ENCODE results near the gene RFT1.

RFT1 gene

DNA sequence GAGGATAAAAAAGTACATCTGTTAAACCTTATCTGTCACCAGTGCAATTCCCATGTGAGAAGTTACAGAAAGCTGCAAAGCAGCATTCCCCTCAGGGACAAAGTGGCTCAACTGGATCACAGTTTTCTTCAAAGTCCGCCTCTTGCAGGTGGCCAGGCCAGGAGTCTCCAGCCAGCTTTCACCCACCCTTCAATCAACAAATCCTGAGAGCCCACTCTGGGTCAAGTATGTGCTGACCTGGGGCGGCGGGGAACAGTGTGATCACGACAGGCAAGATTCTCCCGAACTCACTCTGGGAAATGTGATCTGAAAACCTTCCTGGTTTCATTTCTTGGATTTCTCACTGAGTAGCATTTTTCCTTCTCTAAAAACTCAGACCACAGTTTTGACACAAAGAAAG lies 39.2 kb downstream of the RFT1 start:
- DNase-seq (ENCODE audit: low read depth in 2 of 2), result no peak

DNA sequence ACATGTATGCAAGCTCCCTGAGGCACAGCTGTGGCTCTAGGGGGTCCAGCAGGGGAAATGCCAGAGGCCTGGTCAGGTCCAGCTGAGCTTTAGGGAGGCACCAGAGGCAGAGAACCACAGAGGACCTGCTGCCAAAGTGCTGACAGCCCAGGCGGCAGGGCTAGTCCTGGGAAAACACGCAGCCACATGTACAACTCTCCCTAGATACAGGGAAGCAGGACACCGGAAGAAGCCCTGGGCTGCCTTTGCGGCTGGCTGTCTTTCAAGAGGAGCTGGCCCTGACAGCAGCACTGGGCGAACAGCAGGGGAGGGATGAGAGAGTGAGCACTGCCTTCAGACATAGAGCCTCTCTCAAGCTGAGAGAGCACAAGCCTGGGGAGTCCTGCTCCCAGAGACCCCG lies 40.7 kb downstream of the RFT1 start:
- DNase-seq (ENCODE audit: low read depth in 2 of 2), result no peak

DNA sequence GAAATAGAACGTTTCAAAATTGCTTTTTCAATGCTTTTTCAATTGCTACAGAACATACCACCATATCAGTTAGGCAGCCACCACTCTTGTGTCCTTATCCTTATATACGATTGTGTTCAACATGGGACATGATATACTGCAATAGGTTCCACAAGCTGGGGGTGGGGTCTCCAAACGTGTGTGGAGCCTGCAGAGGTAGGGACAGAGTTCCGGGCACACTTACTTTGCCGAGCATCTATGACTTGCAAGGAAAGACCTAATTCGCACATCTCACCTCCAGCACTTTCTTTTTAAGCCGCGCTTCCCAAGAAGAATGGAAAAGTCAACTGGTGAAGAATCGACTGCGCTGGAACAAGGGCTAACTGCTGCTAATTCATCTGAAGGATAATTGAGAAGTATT lies 44.8 kb downstream of the RFT1 start:
- no peak for DNase-seq (ENCODE audit: low read depth in 2 of 2)

DNA sequence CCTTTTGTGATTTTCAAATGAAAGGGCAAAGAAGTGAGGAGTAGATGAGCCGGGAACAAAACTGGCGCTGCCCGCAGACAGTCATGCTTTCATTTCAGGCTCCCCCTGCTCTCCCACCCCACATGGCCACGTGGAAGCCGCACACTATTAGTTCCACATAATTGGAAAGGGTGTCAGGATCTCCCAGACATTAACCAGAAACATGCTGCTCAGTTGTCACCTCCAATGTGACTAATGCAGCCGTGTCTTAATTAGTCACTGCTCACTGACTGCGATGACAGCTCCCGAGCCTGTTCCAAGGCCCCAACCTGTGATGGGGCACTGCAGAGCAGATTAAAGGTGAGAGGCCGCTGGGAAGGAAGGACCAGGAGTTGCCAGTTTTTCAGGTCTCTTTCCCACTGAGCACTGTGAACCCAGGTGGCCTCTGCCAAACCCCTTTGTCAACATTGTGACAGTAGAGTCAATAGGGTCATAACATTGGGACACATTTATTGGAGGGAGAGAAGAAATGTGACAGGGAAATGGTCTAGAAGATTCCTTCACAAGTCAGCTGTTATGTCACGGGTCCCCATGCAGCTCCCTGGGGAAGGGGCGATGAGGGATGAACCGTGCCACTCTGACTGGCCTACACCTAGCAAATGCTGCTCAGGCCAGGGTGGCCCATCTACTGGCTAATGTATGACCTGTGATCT lies 45.8 kb downstream of the RFT1 start:
- no peak for DNase-seq (ENCODE audit: low read depth in 2 of 2)

DNA sequence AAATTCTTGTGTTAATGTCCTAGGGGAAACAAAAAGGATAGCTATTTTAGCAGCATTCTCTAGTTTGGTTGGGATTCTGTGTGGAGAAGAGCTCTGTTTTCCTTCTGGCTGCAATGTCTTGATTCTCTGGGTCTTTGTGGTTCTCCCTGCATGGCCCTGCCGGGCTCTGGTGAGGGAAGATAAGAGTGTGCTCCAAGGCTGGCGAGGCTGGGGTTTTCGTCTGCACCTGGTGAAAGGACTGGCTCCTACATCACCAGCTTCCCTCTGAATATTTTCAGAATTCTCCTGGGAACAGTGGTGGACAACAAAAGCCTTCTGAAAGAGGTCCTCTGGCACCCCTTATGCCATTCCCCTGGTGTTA lies 46.3 kb downstream of the RFT1 start:
- no peak for DNase-seq (ENCODE audit: low read depth in 2 of 2)

DNA sequence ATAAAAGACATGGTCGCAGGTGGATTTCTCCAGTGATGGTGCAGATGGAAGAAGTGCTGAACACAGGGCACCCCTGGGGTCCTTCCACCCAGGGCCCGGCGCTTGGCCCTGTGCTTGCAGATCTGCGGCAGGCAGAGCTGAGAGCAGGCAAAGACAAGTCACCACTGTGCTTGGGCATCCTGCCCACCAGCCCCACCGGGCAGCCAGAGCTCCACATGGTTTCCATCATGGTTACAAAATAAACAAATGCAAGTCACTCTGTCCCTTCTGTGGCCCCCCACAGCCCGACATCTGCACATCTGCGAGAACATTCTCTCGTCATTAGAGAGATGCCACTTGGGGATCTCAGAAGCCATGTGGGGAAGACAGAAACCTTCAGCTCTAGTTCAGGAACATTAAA lies 46.7 kb downstream of the RFT1 start:
- no peak for DNase-seq (ENCODE audit: low read depth in 2 of 2)

DNA sequence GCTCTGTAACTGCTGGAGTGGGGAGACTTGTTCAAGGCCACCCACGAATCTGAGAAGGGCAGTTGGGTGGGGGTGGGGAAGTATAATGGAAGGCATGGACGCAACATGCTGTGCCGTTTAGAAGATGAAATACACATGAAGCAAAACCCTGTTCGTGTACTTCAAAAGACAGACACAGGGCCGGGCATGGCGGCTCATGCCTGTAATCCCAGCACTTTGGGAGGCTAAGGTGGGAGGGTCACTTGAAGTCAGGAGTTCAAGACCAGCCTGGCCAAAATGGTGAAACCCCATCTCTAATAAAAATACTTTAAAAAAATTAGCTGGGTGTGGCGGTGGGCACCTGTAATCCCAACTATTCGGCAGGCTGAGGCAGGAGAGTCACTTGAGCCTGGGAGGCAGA lies 47.5 kb downstream of the RFT1 start:
- no peak for DNase-seq (ENCODE audit: low read depth in 2 of 2)

DNA sequence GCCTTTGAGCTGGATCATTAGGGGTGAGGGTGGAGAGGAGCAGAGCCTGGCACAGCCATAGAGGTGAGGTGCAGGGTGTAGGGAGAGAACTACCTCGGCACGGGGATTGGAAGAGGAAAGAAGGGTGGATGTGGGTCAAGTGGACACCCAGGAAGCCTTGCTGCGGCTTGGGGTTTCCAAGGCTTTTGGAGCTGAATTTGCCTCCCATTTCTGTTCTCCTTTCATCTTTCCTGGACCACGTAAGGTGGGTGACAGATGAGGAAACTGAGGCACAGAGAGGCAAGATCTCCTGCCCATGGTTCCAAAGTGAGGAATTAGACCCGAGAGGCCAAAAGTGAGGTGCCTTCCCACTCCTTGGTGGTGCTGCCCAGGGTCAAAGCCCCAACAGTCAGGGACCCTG lies 48.9 kb downstream of the RFT1 start:
- DNase-seq (ENCODE audit: low read depth in 2 of 2), result no peak

DNA sequence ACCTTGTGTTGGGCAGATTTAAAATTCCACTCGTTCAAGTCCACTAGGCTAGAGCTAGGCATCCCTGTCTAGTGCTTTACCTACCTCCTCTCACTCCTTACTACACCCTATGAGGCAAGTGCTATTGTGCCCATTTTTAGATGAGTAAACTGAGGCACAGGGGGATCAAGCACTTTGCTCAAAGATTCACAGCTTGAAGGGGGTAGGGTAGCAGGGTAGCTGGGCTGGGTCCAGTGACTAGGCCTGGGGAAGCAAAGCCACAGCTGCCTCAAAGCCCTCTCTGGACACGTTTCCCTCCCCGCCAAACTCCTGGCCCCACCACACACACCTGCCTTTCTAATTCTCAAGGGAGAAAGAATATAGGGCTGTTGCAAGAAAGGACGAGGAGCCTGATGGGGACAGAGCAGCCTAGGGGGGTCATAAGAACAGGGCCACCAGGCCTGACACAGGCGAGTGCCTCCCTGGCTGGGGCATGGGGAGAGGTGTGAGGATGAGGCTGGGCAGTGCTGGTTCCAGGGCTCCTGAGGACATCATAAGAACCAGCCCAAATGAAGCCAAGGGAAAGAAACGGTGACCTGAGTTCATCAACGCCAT lies 49.5 kb downstream of the RFT1 start:
- no peak for DNase-seq (ENCODE audit: low read depth in 2 of 2)

DNA sequence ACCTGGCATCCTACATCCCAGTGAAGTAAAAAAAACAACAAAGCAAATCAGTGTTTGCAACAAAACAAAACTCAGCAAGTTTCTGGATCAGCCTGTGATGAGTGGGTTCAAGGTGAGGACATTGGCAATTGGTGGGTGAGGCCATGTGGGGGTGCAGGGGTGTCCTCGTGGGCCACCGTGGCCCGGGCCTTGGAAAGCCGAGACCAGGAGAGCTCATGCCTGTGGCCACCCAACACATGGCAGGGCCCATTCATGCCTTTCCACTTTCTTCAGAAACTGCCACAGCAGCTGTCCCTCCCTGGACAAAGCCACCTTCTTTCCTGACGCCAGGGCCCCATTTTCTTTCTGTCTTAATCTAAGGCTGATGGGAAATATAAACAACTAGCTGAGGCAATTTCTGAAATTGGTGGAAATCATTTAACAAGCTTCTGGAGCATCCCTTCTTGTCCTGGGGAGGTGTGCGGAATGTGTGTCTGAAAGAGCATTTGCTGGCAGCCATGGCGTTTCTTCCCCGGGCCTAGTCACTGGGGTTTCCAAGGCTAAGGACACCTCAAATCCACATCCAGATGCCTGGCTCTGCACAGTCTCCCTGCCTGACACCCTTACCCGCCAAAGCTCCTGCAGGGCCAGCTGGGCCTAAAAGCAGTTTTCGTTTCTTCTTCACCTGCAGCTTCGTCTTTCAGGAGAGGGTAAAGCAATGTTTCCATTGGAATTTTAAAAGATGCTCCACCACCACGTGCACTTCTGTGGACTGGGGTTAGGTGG lies 50.3 kb downstream of the RFT1 start:
- no peak for DNase-seq (ENCODE audit: low read depth in 2 of 2)

DNA sequence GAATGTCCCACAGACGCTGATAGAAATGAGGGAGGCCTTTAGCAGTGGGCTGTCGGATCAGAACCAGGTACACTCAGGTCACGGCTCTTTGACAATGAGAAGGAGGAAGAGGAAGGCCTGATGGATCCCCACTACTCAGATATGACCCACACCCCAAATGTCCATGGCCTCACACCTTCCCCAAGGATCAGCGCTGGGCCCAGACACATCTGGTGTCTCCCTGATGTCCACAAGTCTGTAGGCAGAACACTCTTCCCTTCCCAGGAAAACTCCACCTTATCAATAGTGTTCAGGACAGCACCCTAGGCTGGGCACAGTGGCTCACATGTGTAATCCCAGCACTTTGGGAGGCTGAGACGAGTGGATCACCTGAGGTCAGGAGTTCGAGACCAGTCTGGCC lies 51.1 kb downstream of the RFT1 start:
- no peak for DNase-seq (ENCODE audit: low read depth in 2 of 2)

DNA sequence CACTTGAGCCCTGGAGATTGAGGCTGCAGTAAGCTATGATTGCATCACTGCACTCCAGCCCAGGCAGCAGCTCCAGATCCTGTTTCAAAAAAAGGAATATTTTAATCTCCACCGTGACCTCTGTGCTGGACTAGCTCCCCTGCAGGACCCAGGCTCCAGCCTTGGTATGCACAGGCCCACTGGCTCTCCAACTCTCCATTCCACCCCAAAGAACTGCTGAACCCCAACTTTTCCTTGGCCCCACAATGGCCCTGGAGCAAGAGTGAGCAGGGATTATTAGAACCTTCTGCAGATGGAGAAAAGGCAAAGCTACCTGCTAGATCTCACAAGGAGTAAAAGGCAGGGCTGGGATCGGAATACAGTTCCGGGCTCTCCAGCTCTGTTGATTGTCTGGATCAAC lies 51.6 kb downstream of the RFT1 start:
- DNase-seq (ENCODE audit: low read depth in 2 of 2), result no peak

DNA sequence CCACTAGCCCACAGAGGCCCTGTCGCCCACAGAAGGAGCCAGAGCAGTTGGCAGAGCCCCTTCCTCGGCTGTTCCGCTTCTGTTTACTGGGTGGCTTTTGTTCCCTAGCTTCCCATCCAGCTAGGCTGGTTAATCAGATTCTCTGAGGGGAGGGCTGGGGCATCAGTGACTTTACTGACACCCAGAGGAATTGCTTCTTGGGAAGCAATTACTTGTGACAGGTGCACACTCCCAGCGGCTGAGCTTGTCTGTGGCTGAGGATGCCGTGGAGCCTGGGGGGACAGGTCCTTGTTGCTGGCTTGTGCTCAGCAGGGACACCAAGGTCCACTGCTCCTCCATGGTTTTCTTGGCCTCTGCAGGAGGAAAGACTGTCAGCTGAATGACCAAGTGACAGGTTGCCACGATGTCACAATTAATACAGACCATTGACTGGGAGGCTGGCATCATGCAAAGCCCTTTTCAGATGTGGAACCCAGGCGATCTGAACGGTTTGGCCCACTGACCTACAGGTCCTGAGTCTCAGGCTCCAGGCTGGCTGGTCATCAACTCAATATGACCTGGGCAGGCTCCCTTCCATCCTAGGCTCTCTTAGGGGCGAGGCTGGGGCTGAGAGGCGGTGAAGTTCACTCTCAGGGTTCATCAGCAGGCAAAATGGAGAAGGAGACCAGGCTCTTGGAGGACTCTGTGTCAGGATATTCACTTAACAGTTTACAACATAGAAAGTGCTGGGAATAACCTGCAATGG lies 52.6 kb downstream of the RFT1 start:
- DNase-seq (ENCODE audit: low read depth in 2 of 2), result no peak

DNA sequence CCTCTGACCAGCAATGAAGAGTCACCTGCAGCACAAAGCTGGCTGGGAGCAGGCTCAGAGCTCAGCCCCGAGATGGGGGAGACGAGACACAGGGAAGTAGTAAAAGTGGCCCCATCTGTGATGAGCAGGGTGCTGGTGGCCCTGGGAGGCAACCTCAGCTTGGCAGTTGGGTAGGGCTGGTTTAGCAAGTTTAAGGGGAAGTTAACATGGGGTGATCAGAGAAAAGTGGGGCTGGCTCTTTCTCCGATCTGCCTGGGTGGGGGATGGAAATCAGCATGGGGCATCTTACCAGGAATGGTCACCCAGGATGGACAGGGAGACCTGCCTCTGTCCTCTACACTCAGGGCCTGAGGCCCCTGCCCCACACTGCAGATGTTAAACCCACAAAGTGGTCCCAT lies 54.5 kb downstream of the RFT1 start:
- DNase-seq (ENCODE audit: low read depth in 2 of 2), result no peak

DNA sequence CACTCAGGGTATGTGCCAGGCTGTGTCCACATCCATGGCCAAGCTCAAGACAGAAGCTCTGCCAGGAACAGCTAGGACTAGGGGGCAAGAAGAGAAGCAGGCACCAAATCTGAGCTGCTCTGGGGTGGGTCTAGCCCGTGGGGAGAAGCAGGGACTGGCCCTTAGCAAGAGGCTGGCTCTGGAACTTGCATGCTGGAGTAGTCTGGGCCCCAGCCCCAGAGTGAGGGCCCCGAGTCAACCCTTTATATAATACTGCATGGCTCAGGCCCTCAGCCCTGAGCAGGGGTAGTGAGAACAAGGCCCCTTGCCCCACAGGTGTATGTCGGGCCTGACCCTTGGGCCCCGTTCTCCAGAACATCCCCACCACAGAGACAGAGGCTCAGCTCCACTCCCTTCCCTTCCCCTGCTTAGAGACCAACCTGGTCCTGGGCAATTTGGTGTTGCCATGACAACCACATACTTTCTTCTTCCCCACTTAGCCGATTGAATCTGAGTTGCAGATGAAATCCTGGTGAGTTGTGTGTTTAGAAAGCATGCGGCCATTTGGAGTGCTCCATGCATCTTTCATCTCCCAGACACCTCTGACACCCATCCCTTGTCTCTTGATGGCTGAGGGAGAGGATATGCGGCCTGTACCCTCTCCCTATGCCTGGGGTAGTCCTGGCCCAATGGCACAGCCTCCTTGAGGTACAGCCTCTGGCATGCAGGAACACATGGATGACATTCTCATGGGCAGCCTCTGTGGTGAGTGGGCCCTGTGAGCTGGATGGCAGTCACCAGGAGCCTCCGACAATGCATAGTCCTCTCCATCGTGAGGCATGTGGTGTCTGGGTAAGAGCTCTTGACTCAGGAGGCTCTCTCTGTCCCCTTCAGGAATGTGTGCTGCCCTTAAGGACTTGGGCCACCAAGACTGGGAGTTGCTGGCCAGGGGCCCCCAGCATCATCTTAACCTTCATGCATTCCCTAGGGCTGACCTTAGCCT lies 55.2 kb downstream of the RFT1 start:
- DNase-seq (ENCODE audit: low read depth in 2 of 2), result no peak

DNA sequence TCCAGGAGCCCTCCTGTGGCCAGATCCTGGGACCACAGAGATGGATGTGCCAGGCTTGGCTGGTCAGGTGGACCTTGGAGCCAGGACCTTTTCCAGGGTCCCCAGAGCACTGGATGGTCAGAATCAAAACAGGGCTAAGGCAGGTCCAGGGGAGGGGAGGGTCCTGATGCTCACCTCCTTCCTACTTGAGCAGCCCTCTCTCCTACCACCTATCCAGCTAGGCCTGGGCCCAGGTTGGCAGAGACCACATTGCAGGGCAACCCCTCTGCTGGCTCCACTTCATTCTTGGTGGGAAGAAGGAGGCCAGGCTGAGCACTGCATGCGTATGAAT lies 55.9 kb downstream of the RFT1 start:
- no peak for DNase-seq (ENCODE audit: low read depth in 2 of 2)

DNA sequence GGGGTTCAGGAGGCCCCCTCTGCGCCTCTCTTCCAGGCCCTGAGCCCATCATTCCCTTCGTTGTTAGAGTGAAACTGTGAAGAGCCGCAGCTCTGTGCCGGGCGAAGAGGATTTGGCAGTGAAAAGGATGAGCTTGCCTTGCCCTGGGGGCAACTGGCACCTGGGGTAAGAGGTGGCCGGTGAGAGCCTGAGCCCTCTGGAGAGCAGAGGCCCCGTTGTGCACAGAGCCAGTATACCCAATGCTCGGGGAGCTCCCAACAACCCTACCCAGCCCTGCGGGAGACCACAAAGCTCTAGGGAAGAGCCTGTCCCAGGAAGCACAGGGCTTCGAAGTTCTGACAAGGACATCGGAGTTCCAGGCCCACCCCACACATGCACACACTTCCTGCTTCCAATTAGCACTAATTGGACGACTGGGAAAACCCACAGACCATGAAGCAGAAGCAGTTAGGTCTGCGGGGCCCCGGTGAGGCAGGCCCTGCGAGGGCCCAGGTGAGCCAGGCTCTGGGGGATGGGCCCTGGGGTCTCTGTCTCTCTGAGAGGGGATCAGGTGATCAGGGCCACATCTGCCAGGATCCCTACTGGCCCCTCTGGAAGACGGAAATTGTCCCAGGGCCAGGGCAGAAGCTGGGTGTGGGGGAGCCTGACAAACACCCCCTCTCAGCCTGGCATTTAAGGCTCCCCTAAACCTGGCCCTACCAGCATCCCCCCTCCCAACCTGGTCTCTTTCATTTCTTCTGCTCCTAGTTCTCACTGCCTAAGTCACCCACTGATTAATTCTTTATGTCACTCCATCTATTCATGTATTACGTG lies 56.5 kb downstream of the RFT1 start:
- DNase-seq (ENCODE audit: low read depth in 2 of 2), result no peak

DNA sequence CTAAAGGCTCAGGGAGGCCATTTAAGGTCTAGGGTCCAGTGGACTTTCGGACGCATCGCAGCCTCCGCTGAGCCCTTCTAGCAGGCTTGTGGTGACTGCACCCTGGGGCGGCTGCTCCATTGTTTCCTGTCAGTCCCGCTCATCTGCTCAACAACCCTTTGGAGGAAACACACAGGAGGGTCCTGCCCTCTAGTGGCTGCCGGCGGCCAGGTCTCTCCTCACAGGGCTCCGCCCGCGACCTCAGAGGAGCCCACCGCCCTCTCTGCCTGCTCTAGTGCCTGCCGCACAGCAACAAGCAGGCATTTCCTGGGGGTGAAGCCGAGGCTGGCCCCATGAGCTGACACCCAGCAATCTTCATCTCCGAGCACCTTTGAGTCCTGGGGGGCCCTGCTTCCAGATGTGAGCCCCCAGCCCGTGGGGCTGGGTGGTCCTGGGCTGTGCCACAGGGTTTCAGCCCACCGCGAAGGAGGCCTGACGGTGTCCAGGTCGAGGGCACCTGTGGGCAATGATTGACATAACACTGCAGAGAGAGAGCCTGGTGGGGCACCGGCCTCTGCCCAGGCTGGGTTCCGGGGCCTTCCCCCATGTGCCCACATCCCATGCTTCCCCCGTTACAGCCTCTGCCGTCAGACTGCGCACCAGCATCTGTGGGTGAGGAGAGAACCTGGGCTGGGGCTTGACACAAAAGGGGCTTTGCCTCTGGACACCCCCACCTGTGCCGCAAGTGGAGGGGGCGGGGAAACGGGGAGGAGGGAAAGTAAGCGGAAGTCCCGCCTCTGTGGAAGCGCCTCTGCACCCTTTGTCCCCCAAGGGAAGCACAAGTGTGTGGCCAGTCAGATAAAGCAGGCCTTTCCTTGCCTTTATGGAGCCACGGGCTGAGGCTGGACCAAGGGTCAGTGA lies 57.3 kb downstream of the RFT1 start:
- DNase-seq (ENCODE audit: low read depth in 2 of 2), result peak; percentile 69 to 75

DNA sequence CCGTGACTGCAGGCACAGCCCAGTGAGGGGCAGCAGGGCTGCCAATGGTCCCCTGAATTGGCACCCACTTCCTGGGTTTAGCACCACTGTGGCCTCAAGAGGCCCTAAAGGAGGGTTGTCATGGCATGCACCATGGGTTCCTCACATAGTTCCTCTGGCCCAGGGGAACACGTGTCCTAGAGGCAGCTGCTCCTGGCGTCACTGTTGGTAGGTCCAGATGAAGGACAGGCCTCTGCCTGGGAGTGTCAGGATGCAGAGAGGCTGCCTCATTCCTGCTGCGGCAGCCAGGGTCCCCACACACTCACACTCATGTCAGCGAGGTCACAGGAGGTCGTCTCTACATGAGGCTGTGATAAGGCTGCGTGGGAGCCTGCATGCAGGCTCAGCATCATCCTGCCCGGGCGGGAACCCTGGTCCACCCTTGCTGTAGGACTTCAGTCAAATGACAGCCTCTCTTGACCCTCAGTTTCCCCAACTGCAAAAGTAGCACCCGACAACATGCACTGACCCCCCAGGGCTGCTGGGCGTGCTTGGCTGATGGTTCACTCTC lies 58.3 kb downstream of the RFT1 start:
- DNase-seq (ENCODE audit: low read depth in 2 of 2), result no peak
